Fibroblast of mammary gland (primary cell): ENCODE data around the gene MDFI.

Experiments used
- DNase-seq: peaks from one replicate; pipeline ENCODE4 v3.0.0-alpha.2; 2010; ENCODE audit warnings: low read depth
- H3K4me3 ChIP-seq: 2 replicates; pipeline ENCODE4 v1.5.1; 2011; ENCODE audit warnings: low read depth, mild to moderate bottlenecking, low read length, moderate library complexity; ENCODE audit not compliant: control insufficient read depth
- TF ChIP-seq, protein P1 (sequence below): conservative IDR thresholded peaks from 2 replicates; pipeline ENCODE4 v1.5.1; 2011; ENCODE audit warnings: low read depth, low read length, inconsistent platforms; ENCODE audit not compliant: control insufficient read depth, insufficient read depth

Gene MDFI

DNA sequence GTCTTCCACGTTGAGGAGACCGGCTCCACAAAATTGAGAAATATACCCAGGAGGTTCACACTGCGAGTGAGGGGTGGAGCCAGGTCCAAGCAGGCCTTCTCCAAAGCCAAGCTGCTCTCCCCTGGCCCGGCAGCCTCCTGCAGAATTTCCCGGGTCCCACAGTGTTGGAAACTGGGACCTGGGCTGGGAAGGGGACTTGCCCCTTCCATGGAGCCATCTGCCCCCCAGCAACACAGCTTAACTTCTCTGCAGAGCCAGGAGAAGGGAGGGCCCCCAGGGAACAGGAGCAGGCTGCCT lies 35.4 kb downstream of the MDFI start:
- TF ChIP-seq, protein P1, sequence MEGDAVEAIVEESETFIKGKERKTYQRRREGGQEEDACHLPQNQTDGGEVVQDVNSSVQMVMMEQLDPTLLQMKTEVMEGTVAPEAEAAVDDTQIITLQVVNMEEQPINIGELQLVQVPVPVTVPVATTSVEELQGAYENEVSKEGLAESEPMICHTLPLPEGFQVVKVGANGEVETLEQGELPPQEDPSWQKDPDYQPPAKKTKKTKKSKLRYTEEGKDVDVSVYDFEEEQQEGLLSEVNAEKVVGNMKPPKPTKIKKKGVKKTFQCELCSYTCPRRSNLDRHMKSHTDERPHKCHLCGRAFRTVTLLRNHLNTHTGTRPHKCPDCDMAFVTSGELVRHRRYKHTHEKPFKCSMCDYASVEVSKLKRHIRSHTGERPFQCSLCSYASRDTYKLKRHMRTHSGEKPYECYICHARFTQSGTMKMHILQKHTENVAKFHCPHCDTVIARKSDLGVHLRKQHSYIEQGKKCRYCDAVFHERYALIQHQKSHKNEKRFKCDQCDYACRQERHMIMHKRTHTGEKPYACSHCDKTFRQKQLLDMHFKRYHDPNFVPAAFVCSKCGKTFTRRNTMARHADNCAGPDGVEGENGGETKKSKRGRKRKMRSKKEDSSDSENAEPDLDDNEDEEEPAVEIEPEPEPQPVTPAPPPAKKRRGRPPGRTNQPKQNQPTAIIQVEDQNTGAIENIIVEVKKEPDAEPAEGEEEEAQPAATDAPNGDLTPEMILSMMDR, result no peak

DNA sequence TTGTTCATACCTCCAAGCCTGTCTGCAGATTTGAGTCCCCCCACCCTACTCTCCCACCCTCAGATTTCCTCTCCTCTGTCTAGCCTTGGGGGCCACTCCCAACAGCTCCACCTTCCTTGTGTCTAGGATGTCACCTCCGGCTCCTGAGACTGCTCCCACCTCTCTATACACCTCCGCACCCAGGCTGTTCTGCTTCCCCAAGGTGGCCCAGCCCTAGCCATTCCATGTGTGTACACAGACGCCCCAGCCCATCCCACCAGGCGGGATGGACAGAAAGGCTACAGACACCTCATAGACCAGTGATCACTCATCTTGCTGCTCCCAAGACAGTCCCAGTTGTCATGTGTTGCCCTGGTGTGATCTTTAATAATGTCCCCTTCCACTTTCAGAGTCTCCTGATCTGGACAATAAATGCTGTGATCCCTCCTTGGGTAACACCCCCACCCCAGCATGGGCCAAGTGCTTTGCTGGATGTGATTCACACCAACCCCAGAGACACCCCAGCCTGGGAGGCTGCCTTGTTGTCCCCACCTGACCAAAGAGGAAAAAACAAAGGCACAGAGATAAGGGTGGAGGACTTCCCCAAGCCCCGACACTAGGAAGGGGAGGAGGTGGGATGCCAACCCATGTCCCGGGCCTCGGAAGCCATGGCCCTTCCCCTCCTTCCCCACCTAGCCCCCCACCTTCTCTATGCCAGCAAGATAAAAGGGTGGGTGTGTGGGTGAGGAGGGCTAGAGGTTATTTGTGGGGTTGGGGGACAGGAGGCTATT lies 36.1 kb downstream of the MDFI start:
- no peak overlapping the region for H3K4me3 ChIP-seq
- TF ChIP-seq, protein P1, result no peak
- no peak for DNase-seq

More for the DNA sequence above, 35.4 kb downstream of the MDFI start:
- no peak for DNase-seq
- H3K4me3 ChIP-seq, result no peak overlapping the region

DNA sequence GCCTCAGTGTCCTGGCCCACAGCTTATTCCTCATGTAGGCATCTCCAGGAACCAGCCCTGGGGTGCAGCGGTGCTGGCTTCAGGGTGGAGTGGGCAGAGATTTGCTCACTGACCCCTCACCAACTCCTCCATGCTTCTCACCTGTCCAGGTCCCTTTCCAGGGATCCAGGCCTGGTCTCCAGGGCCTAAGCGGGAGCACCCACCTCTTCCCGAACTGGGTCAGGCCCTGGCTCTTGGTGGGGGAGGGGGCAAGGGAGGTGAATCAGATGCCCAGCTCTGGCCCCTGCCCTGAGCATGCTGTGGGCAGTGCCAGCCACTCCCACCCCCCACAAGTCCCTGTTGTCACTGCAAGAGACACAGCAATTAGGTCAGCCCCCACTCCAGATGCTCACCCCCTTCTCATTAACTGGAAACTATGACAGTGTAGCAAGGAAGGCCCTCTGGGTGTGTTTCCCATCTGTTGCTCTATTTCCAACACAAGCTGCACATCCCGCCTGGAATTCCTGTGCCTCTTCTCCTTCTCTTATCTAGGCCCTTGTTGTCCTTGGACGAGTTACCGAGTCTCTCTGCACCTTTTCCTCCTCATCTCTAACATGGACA lies 37.0 kb downstream of the MDFI start:
- no peak overlapping the region for H3K4me3 ChIP-seq
- no peak for DNase-seq
- TF ChIP-seq, protein P1, result no peak

DNA sequence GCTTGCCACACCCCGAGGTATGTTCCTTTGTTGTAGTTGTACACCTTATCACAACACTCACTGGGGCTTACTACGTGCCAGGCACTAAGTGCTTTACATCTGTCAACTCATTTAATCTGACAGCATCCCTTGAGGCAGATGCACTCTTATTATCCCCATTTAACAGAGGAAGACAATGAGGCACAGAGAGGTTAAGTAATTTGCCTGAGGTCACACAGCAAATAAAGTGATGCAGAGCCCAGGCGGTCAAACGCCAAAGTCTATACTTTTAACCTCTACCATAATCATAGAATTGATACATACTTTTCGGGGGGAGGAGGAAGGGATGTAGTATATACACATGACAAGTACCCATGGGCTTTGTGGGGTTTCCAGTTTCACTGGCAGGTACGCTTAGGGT lies 37.7 kb downstream of the MDFI start:
- no peak for DNase-seq
- no peak overlapping the region for H3K4me3 ChIP-seq
- TF ChIP-seq, protein P1, result no peak

DNA sequence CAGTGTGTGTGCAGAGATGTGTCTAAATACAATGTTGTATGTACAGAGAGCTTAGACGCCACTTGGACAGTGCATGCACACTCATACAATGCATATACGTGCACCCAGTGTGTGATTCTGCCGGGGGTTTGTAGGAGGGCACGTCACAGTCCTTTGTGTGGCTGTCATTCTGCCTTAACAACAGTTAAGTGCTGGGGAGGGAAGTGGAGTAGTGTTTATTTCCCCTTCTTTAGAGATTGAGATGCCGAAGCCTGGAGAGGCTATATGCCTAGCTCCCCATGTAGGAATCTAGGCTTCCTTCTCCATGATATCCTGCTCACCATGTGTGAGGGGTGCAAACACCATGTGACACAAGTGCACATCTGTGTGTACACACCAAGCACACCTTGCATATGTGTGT lies 38.2 kb downstream of the MDFI start:
- no peak overlapping the region for H3K4me3 ChIP-seq
- no peak for DNase-seq
- TF ChIP-seq, protein P1, result no peak

DNA sequence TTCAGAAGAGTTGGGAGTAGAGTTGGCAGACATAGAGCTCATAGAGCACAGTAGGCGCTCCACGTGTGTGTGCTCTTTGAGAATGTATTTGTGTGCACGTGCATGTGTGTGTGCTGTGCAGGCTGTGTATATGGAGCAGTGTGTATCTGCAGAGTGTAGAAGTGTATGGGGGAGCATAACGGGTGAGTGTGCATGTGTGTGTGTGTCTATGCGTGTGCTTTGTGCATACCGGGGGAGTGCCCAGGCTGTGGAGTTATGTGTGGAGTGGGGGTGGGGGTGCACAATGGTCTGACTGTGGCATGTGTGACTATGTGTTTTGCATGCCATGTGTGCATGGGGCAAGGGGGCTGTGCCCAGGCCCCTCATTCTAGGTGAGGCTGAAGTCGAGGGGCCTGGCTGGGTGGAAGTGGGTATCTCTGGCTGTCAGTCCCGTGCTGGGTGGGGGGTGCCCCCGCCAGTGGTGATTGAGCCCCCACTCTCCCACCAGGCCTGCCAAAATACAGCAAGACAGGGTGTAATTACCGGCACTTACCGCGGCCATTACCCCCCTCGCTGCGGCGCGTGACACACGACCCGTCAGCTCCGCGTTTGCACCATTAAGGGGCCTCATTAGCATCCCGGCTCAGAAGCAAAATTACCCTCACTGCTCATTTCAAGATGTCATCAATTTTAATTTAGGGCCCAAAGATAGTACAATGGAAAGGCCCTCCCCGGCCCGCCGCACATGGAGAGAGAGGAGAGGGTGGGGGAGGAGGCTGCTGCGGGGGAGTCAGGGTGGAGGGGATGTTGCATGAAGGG lies 39.1 kb downstream of the MDFI start:
- H3K4me3 ChIP-seq, result no peak overlapping the region
- TF ChIP-seq, protein P1, result no peak
- no peak for DNase-seq
